ENCODE results near the gene POLR2A. TPM values are rescaled to one million over a fixed set of nuclear protein-coding genes. Genes with fewer than 3 reads are reported as not detected.

Gene POLR2A
- total and polyA plus RNA-seq, 2 of the 13 experiments (the other 11 are each of a cell fraction or from before 2014, with no cell fraction given) = 17.8 to 18.3 TPM

DNA sequence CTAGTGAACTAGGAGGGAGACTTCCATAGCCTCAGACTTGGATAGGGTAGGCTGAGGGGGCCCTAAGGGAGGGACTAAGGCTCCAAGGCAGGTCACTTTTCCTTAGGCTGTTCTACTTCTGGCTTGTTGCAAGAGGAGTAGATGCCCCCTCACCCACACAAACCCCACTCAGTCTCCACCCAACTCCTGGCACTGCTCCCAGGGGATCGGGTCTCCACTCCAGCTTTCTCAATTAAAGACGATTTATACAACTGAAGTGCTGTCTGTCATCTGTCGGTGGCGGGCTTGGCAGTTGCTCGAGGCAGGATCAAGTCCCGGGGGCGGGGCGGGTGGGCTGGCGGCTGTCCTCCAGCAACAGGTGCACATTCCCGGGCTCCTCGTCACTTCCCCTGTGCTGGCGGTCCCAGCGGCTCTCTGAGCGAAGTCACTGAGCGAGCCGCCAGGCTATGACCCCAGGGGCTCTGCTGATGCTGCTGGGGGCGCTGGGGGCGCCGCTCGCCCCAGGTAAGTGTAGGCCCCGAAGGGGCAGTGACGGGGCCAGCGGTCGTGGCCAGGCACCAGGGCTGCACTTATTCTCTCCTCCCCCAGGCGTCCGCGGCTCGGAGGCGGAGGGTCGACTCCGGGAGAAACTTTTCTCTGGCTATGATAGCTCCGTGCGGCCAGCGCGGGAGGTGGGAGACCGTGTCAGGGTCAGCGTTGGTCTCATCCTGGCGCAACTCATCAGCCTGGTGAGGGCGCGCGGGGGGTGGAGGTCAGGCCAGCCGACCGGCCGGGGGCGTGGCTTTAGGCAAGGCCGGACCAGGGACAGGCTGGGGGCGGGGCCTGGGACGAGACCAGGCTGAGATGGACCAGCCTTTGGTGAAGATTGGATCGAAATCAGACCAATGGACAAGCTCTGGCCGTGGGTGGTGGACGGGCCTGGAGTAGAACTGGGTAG is 39.2 kb upstream of the POLR2A start, which contains the start of gene CHRNB1 (continued):
- TF ChIP-seq MXD4 (CRISPR knock-in tag; IDR thresholded peaks at IDR 0.05) (0 out of 2 replicates have a peak, but pooled peaks have one; percentile 58), ZNF256 (CRISPR knock-in tag; conservative IDR thresholded peaks at IDR 0.05) (no peak), ZNF350 (CRISPR knock-in tag; IDR thresholded peaks at IDR 0.05; ENCODE audit: borderline replicate concordance, low read depth) (peak; percentile 65; the same call in 1 of the 2 replicates), ZNF652 (CRISPR knock-in tag; IDR thresholded peaks at IDR 0.05; ENCODE audit: borderline replicate concordance, low read depth) (no peak), ZFP82 (CRISPR knock-in tag; IDR thresholded peaks at IDR 0.05; ENCODE audit: borderline replicate concordance) (no peak), EZH2 (conservative IDR thresholded peaks at IDR 0.05; ENCODE audit: low read depth, low read length) (no peak), KLF16 (CRISPR knock-in tag; IDR thresholded peaks at IDR 0.05) (peak in 1 of 2 experiments; percentile 27; a peak in 1 of 4 replicates), AGO1 (IDR thresholded peaks at IDR 0.05; ENCODE audit: low read depth, low read length, poor library complexity, severe bottlenecking) (peak; percentile 72), KLF15 (CRISPR knock-in tag; IDR thresholded peaks at IDR 0.05; ENCODE audit: borderline replicate concordance) (no peak), NCOA5 (CRISPR knock-in tag; IDR thresholded peaks at IDR 0.05) (no peak), IRX3 (CRISPR knock-in tag; IDR thresholded peaks at IDR 0.05; ENCODE audit: borderline replicate concordance, low read depth) (no peak), ZNF496 (CRISPR knock-in tag; IDR thresholded peaks at IDR 0.05; ENCODE audit: insufficient replicate concordance) (no peak), ZNF703 (CRISPR knock-in tag; IDR thresholded peaks at IDR 0.05; ENCODE audit: borderline replicate concordance) (peak; percentile 64; the same call in 1 of the 2 replicates), SKI (IDR thresholded peaks at IDR 0.05; ENCODE audit: partially characterized antibody) (peak; percentile 31), ZNF331 (CRISPR knock-in tag; IDR thresholded peaks at IDR 0.05) (peak; percentile 33; the same call in 1 of the 2 replicates), TP53 (CRISPR knock-in tag; conservative IDR thresholded peaks at IDR 0.05) (no peak)
- TF ChIP-seq, protein P1, sequence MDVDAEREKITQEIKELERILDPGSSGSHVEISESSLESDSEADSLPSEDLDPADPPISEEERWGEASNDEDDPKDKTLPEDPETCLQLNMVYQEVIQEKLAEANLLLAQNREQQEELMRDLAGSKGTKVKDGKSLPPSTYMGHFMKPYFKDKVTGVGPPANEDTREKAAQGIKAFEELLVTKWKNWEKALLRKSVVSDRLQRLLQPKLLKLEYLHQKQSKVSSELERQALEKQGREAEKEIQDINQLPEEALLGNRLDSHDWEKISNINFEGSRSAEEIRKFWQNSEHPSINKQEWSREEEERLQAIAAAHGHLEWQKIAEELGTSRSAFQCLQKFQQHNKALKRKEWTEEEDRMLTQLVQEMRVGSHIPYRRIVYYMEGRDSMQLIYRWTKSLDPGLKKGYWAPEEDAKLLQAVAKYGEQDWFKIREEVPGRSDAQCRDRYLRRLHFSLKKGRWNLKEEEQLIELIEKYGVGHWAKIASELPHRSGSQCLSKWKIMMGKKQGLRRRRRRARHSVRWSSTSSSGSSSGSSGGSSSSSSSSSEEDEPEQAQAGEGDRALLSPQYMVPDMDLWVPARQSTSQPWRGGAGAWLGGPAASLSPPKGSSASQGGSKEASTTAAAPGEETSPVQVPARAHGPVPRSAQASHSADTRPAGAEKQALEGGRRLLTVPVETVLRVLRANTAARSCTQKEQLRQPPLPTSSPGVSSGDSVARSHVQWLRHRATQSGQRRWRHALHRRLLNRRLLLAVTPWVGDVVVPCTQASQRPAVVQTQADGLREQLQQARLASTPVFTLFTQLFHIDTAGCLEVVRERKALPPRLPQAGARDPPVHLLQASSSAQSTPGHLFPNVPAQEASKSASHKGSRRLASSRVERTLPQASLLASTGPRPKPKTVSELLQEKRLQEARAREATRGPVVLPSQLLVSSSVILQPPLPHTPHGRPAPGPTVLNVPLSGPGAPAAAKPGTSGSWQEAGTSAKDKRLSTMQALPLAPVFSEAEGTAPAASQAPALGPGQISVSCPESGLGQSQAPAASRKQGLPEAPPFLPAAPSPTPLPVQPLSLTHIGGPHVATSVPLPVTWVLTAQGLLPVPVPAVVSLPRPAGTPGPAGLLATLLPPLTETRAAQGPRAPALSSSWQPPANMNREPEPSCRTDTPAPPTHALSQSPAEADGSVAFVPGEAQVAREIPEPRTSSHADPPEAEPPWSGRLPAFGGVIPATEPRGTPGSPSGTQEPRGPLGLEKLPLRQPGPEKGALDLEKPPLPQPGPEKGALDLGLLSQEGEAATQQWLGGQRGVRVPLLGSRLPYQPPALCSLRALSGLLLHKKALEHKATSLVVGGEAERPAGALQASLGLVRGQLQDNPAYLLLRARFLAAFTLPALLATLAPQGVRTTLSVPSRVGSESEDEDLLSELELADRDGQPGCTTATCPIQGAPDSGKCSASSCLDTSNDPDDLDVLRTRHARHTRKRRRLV (CRISPR knock-in tag; IDR thresholded peaks at IDR 0.05) = peak; percentile 80; the same call in 1 of the 2 replicates
- TF ChIP-seq, protein P2, sequence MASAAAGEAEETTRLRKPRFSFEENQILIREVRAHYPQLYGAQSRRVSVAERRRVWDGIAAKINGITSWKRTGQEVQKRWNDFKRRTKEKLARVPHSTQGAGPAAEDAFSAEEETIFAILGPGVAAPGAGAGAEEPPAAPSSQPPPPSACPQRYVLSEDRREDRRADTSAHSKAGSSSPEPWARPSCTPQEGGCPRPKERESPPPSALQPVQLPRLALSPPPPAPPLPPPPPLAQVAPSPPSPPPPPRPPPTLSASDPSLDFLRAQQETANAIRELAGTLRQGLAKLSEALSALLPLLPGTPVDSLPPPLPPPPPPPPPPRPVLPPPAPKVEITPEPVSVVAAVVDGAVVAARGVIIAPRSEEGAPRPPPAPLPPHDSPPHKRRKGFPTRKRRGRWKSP (CRISPR knock-in tag; IDR thresholded peaks at IDR 0.05) = peak; percentile 87; the same call in 1 of the 2 replicates
- TF ChIP-seq, protein P3, sequence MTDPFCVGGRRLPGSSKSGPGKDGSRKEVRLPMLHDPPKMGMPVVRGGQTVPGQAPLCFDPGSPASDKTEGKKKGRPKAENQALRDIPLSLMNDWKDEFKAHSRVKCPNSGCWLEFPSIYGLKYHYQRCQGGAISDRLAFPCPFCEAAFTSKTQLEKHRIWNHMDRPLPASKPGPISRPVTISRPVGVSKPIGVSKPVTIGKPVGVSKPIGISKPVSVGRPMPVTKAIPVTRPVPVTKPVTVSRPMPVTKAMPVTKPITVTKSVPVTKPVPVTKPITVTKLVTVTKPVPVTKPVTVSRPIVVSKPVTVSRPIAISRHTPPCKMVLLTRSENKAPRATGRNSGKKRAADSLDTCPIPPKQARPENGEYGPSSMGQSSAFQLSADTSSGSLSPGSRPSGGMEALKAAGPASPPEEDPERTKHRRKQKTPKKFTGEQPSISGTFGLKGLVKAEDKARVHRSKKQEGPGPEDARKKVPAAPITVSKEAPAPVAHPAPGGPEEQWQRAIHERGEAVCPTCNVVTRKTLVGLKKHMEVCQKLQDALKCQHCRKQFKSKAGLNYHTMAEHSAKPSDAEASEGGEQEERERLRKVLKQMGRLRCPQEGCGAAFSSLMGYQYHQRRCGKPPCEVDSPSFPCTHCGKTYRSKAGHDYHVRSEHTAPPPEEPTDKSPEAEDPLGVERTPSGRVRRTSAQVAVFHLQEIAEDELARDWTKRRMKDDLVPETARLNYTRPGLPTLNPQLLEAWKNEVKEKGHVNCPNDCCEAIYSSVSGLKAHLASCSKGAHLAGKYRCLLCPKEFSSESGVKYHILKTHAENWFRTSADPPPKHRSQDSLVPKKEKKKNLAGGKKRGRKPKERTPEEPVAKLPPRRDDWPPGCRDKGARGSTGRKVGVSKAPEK (CRISPR knock-in tag; IDR thresholded peaks at IDR 0.05; ENCODE audit: borderline replicate concordance) = no peak

Data from HepG2 (cell line).